ENCODE measurements around the gene RNF207. TPM values are rescaled to one million over a fixed set of nuclear protein-coding genes. Genes with fewer than 3 reads are reported as not detected.

Gene RNF207
- total RNA-seq, 1 experiment from 2014 or later, result 4.9 TPM

DNA sequence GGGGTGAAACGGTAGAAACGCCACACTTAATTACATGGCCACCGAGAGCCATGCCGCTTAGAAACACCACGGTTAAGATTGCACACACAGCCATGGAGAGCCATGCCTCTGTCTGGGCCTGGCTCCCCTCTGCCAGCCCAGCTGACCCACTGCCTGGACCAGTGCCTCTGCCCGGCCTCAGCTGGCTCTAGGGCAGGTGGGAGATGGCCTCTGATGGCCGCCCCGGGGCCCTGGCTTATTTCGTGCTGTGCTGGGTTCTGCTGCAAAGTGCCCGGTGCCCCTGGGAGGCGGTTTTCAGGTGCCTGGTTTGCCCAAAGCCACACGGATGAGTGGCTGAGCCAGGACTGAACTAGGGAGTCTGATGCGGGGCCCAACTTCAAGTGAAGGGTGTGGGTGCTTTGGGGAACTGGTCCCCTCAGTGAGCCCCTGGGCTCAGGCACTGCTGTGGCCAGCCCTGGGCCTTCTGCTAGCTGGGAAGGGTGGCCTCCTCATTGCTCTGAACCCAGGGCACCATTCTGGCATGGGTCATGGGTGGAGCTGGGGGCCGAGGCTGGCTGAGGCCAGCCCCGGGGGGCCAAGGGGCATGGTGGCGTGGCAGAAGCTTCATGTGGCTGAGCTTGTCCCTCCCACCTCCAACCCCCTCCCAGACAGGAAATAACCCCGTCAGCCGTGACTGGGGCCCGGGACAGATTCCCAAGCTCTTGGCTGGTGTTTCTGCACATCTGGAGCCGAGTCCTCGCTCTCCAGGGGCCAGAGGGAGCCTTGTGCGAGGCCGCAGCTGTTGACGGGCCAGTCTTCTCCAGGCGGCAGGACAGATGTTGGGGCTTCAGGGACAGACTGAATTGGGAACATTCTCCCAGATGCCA lies 56.9 kb downstream of the RNF207 start:
- Mint-ChIP-seq H3K9me3 (no peaks in the 10 kb centered on the region), H3K4me3 (no peak overlapping the region), H3K27ac (no peak overlapping the region), H3K36me3 (ENCODE audit: insufficient read depth in 1 of 3, low read depth in 3 of 3) (peaks cover 0 to 4% (median 0%) of the 10 kb centered on the region in 3 experiments; a peak in 2 of 7 replicates), H3K27me3 (ENCODE audit: low read depth) (peaks cover 38% of the 10 kb centered on the region), H3K4me1 (peaks cover 4 to 11% of the 10 kb centered on the region in 2 experiments; a peak in 3 of 4 replicates)
- Histone ChIP-seq H3K18ac (ENCODE audit: insufficient read length, low read depth, low read length) (no peak overlapping the region), H3K27me3 (ENCODE audit: insufficient read depth, low read length) (peaks cover 7% of the 10 kb centered on the region; the same call in 1 of the 2 replicates), H3T11ph (ENCODE audit: low read length) (no peak overlapping the region), H2AFZ (ENCODE audit: low read length) (no peak overlapping the region), H2BK15ac (ENCODE audit: low read depth, low read length) (no peak overlapping the region), H4K91ac (ENCODE audit: insufficient read length, low read depth, low read length) (no peak overlapping the region), H3K23ac (ENCODE audit: insufficient read length, low read depth, low read length) (no peak overlapping the region), H2BK5ac (ENCODE audit: insufficient read length, low read length) (no peak overlapping the region), H4K20me1 (ENCODE audit: control insufficient read depth, insufficient read depth, insufficient read length) (no peaks in the 10 kb centered on the region), H3K79me2 (ENCODE audit: insufficient read depth, low read length) (no peaks in the 10 kb centered on the region), H2AK5ac (ENCODE audit: insufficient read length, low read length) (no peak overlapping the region), H3K56ac (ENCODE audit: insufficient read length, low read depth, low read length) (no peak overlapping the region), H4K8ac (replicated peaks; ENCODE audit: insufficient read length, low read depth, low read length) (no peak overlapping the region), H3K27ac (ENCODE audit: insufficient read length, low read depth, low read length) (no peak overlapping the region), H3K14ac (ENCODE audit: insufficient read depth, low read length) (no peak overlapping the region), H2BK120ac (ENCODE audit: low read depth, low read length, poor library complexity, severe bottlenecking) (no peak overlapping the region), H3K79me1 (ENCODE audit: insufficient read depth, low read depth, low read length, poor library complexity, severe bottlenecking) (no peaks in the 10 kb centered on the region), H3K9ac (ENCODE audit: extremely low read depth, insufficient read length, low read length) (no peak overlapping the region), H2BK12ac (ENCODE audit: insufficient read length, low read depth, low read length) (no peak overlapping the region), H2BK20ac (ENCODE audit: low read depth, low read length, poor library complexity, severe bottlenecking) (no peak overlapping the region), H3K4me2 (ENCODE audit: insufficient read depth, insufficient read length, low read length) (no peak overlapping the region), H3K4ac (ENCODE audit: low read depth, low read length) (no peak overlapping the region), H3K9me3 (ENCODE audit: control insufficient read depth, low read depth, low read length) (no peaks in the 10 kb centered on the region), H4K5ac (ENCODE audit: insufficient read length, low read depth, low read length) (no peak overlapping the region), H3K23me2 (ENCODE audit: insufficient read length, low read depth, low read length, poor library complexity, severe bottlenecking) (peaks cover 4% of the 10 kb centered on the region), H3K4me1 (ENCODE audit: insufficient read depth, low read length) (no peaks in the 10 kb centered on the region)
- TF ChIP-seq, protein P1, sequence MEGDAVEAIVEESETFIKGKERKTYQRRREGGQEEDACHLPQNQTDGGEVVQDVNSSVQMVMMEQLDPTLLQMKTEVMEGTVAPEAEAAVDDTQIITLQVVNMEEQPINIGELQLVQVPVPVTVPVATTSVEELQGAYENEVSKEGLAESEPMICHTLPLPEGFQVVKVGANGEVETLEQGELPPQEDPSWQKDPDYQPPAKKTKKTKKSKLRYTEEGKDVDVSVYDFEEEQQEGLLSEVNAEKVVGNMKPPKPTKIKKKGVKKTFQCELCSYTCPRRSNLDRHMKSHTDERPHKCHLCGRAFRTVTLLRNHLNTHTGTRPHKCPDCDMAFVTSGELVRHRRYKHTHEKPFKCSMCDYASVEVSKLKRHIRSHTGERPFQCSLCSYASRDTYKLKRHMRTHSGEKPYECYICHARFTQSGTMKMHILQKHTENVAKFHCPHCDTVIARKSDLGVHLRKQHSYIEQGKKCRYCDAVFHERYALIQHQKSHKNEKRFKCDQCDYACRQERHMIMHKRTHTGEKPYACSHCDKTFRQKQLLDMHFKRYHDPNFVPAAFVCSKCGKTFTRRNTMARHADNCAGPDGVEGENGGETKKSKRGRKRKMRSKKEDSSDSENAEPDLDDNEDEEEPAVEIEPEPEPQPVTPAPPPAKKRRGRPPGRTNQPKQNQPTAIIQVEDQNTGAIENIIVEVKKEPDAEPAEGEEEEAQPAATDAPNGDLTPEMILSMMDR (conservative IDR thresholded peaks at IDR 0.05), result no peak
- no CpG with 5 or more reads among the region's 25 CpGs for WGBS (ENCODE audit: extremely low coverage, insufficient read length, low lambda C conversion rate)
- DNase-seq, result no peak
